GM12873 (cell line): ENCODE measurements around the gene ELF4.
A peak's percentile ranks its signal among the peaks of the same experiment; 100 is the strongest.

Experiments
- TF ChIP-seq, protein P1 (sequence below): IDR thresholded peaks from 2 replicates; pipeline ENCODE4 v1.5.1; 2012; ENCODE audit warnings: low read depth, mild to moderate bottlenecking, moderate library complexity, low read length, control low read depth; ENCODE audit not compliant: insufficient read depth; ENCODE audit errors: missing control alignments

The ELF4 gene

DNA sequence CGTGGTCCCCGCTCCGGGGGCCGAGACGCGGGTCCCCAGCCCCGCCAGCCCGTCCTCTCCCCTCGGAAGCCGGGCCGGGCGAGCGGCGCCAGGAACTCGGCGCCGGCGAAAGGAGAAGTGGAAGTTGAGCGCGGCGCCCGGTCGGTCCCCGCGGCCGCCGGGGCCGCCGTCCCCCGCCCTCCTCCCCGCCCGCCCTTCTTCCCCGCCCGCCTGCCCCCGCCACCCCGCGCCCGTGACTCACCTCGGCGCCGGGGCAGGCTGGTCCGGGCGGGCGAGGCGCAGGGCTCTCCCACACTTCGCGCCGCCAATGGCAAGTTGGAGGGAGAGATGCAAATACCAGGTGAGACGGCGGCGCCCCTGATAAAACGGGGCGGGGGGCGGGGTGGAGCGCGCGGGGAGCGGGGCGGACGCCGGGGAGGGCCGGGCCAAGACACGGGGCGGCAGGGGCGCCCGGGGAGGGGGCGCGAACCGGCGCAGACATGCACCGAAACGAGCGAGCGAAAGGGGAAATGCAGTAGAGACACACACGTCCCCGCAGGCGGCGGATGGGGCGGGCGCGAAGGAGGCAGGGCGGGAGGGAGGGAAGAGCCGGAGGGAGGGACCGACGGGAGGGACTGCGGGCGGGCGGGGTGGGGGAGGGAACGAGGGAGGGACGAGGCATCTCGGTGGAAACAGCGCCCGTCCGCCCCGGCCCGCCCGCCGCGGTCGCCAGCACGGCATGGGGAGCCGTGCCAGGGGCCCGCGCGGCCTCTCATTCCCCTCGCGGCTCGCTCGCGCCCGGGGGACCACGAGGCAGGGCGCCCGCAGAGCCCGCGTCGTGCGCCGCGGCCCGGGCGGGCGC, at the start of gene ELF4:
Gene ELF4, minus strand, starts transcription at position 119 of the 841 bp plus-strand sequence. CDS start 29,167 bp downstream, outside the sequence.
- TF ChIP-seq, protein P1, sequence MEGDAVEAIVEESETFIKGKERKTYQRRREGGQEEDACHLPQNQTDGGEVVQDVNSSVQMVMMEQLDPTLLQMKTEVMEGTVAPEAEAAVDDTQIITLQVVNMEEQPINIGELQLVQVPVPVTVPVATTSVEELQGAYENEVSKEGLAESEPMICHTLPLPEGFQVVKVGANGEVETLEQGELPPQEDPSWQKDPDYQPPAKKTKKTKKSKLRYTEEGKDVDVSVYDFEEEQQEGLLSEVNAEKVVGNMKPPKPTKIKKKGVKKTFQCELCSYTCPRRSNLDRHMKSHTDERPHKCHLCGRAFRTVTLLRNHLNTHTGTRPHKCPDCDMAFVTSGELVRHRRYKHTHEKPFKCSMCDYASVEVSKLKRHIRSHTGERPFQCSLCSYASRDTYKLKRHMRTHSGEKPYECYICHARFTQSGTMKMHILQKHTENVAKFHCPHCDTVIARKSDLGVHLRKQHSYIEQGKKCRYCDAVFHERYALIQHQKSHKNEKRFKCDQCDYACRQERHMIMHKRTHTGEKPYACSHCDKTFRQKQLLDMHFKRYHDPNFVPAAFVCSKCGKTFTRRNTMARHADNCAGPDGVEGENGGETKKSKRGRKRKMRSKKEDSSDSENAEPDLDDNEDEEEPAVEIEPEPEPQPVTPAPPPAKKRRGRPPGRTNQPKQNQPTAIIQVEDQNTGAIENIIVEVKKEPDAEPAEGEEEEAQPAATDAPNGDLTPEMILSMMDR = no peak

DNA sequence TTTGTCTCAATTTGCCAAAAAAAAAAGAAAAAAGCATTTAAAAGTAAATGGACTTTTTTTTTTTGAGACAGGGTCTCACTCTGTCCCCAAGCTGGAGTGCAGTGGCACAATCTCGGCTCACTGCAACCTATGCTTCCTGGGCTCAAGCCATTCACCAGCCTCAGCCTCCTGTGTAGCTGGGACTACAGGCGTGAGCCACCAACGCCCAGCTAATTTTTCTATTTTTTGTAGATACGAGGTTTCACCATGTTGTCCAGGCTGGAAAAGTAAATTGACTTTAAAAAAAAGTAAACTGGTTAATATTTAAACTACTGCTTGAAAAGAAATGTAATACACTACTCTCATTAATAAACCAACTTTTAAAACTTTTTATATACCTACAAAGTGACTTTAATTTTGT, 49.5 kb upstream of the ELF4 start:
- TF ChIP-seq, protein P1 = no peak

DNA sequence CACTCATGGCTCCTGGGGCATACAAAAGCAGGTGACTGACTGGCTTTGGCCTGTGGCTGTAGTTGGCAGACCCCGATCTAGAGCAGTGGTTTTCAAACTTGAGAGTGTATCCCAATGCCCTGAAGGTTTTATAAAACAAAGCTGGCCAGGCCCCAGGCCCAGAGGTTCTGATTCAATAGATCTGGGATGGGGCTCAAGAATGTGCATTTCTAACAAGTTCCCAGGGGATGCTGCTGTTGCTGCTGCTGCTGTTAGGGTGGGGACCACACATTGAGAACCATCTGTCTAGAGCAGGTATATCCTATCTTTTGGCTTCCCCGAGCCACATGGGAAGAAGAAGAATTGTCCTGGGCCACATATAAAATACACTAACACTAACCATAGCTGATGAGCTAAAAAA, 48.0 kb upstream of the ELF4 start:
- TF ChIP-seq, protein P1 = no peak

DNA sequence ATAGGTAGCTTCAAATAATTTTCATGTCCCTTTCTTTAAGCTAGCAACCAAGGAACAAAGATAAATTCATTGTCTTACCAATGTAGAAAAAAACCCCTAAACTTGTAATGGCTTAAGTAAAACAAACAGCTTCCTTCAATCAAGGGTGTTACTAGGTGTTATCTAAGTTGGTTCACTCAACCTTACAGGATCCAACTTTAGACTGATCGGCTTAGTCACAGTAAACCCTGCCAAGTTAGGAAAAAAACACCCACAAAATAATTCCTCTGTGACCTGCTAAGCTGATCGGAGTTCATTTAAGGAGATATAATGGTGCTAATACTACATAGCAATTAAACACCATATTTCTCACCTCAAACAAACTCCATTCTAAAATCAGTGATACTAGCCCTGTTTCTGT, 45.3 kb upstream of the ELF4 start:
- TF ChIP-seq, protein P1 = no peak

DNA sequence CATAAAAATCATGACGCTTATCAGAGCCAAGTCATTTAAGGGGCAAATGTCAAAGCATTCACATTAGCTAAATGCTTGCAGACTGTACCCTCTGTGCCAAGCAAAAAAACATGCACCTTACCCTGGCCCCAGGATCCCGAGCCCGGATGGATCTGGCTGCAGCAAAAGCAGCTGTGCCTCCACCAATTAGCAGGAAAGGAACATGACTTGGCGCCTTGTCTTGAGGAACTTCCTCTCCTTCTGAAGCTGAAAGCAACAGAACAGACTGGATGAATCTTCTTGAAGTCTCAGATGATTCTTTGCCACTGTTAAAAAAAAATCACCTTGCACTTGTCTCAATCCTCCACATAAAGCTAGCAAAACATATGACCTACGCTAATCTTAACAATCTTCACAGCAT, 37.3 kb upstream of the ELF4 start:
- TF ChIP-seq, protein P1 = no peak

DNA sequence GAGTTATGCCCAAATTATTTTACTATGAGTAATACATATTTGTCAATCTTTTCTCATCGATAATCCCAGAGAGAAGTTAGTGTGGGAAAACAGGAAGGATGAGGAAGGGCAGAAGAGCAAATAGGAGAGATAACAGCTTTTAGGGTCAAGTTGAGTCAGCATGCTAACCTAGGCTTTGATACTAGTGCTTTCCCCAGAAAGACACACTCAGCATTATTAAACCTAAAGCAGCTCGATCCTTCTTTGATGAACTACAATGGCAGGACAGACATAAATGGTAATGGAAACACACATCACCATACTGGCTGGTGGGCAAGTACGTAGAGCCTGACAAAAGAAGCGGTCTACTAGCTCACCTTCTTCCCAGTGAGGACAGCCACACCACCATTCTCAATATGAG, 34.8 kb upstream of the ELF4 start:
- TF ChIP-seq, protein P1 = no peak

DNA sequence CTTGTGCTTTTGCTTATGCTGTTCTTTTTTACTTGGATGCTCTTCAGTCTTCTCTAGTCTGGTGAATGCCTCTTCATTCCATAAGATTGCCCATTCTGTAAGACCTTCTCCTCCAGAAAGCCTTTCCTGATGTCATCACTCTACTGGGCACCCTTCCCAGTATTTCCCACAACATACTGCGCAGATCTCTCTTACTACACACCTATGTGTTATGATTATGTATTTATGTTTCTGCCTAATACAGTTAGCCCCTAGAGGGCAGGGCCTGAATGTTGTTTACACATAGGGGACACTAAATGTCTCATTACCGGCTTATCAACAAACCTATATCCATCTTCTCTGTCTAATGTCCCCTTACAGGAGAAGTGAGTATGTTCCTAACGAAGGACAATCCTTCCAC, 34.2 kb upstream of the ELF4 start:
- TF ChIP-seq, protein P1 = peak; percentile 7
